Right lobe of liver (tissue), 6 donors: ENCODE data around the gene GBP2. TPM values are rescaled to one million over a fixed set of nuclear protein-coding genes. Genes with fewer than 3 reads are reported as not detected.
A peak's percentile ranks its signal among the peaks of the same experiment; 100 is the strongest.

Source experiments
- ATAC-seq, 4 donors: fragments of 200-7000 bp; cut with Tn5 transposase; one replicate each; pipeline ENCODE4 v1.9.1; 2020; ENCODE audit warnings: mild to moderate bottlenecking in 4 of 4, moderate library complexity in 4 of 4
- DNase-seq, 3 donors: peaks; one replicate each; pipeline ENCODE4 v3.0.0-alpha.2; 2020
- H3K27ac ChIP-seq, 3 donors: fragments of 200-600 bp; one replicate each; pipeline ENCODE4 v1.8.0; 2022
- H3K27me3 ChIP-seq, 2 donors: fragments of 200-600 bp; one replicate each; pipeline ENCODE4 v1.8.0; 2022
- H3K36me3 ChIP-seq, 4 donors: fragments of 200-600 bp; sonication (generic) in 1 of 4; one replicate each; pipeline versions ENCODE4 v1.5.1 to v1.8.0; 2017 to 2022; ENCODE audit warnings: control low read depth in 1 of 4
- H3K4me1 ChIP-seq, 4 donors: fragments of 200-600 bp; sonication (generic) in 1 of 4; one replicate each; pipeline versions ENCODE4 v1.5.1 to v1.8.0; 2017 to 2022; ENCODE audit warnings: control low read depth in 1 of 4
- H3K4me3 ChIP-seq, 3 donors: fragments of 200-600 bp; one replicate each; pipeline ENCODE4 v1.8.0; 2022
- H3K9me3 ChIP-seq, 4 donors: fragments of 200-600 bp; sonication (generic) in 1 of 4; one replicate each; pipeline versions ENCODE4 v1.5.1 to v1.8.0; 2017 to 2022; ENCODE audit warnings: control low read depth in 1 of 4
- POLR2A ChIP-seq: fragments of 450-650 bp; IDR thresholded peaks from one replicate; pipeline ENCODE4 v1.6.1; 2017; ENCODE audit warnings: antibody characterized with exemption, mild to moderate bottlenecking
- WGBS: methylation state at CpG from one replicate; pipeline ENCODE4 v1.1.6; 2018; ENCODE audit warnings: low coverage, low lambda C conversion rate; ENCODE audit not compliant: insufficient coverage; ENCODE audit errors: missing lambda C conversion rate; 5-methylcytosine and 5-hydroxymethylcytosine counted together
- intact Hi-C, 2 donors: fragments of 100-400 bp; cut with DNase I; formaldehyde crosslinking; loops; one replicate each; pipeline versions ENCODE4 v1.11.2 to v1.14.1; 2022
- total RNA-seq, 6 experiments: library from RNA; depleted of rRNA in 2 of 6; stranded (reverse); fragments of >200 nt in 2 of 6; fragmentation: NEBNext Ultra II Directional in 3 of 6; extraction: Animal tissue kit (Norgen Biotek cat#: 25700) in 3 of 6; gene quantifications; one replicate each; pipeline versions ENCODE4 v1.1.0 to v1.2.4, GENCODE V29; 2016 to 2023
- TF ChIP-seq, protein P1 (sequence below), 4 donors: fragments of 200-600 bp in 3 of 4; fragments of 450-650 bp in 1 of 4; IDR thresholded peaks; one replicate each; pipeline versions ENCODE4 v1.5.1 to v1.8.0; 2016 to 2022; ENCODE audit warnings: antibody characterized with exemption in 4 of 4, mild to moderate bottlenecking in 2 of 4
- donor health status: DM: no; HTN: yes; CAD: no.
- donor health status: DM: no; HTN: no; CAD: no.
- donor health status: DM: no; HTN: no; CAD: no.
- donor health status: DM: no; HTN: yes; CAD: no.
- donor health status: DM: no; HTN: yes; CAD: no.

The GBP2 gene
- total RNA-seq, 6 experiments from 2014 or later, result 7.8 to 64.5 (median 26.8) TPM

DNA sequence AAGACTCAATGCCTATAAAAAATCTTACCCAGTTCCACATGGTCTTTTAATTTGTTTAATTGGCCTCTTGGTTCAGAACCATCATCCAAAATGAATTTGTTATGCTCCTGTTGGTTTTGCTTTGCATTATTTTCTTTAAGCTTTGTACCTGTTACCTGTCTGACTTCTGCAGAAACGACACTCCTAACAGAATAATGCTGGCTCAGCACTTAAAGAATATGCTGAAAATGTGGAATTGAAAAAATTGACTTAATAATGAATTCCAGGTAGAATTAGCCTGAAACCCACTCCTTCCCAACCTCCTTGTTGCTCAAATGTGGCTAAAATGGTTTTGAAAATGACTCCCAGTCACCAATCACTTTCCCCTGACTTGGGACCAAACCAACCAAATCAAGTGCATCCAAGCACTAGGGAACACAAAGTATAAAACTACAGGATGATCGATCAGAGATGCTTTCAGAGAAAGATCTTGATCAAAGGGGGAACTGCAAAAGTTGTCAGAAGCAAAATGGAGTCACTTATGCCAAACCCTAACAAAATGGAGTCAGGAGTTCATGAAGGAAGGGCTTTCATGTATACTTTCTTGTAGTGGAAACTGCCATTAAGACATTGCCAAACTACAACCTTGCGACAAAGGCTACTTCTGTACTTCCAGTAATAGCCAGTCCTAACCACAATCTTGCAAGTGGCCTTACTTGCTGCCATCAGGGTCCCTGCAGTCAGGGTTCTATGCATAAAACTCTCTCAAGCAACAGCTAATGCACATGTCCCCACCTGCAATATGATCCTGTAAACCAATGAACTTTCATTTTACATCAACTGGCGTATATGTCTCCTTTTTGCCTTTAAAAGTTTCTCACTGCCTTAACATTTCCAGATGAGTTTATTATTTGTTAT, 44.5 kb upstream of the GBP2 start:
- Histone ChIP-seq H3K36me3 (peaks cover 0 to 10% (median 0%) of the 10 kb centered on the region in 4 donors), H3K4me1 (peaks cover 0 to 46% (median 11%) of the 10 kb centered on the region in 4 donors), H3K4me3 (no peak overlapping the region), H3K27me3 (no peaks in the 10 kb centered on the region), H3K9me3 (no peaks in the 10 kb centered on the region), H3K27ac (no peak overlapping the region)
- intact Hi-C loops, result no loop called here
- ATAC-seq, result no peak
- WGBS, result 68% methylated on average over 3 of the region's 4 CpGs
- no peak for DNase-seq
- TF ChIP-seq, protein P1, sequence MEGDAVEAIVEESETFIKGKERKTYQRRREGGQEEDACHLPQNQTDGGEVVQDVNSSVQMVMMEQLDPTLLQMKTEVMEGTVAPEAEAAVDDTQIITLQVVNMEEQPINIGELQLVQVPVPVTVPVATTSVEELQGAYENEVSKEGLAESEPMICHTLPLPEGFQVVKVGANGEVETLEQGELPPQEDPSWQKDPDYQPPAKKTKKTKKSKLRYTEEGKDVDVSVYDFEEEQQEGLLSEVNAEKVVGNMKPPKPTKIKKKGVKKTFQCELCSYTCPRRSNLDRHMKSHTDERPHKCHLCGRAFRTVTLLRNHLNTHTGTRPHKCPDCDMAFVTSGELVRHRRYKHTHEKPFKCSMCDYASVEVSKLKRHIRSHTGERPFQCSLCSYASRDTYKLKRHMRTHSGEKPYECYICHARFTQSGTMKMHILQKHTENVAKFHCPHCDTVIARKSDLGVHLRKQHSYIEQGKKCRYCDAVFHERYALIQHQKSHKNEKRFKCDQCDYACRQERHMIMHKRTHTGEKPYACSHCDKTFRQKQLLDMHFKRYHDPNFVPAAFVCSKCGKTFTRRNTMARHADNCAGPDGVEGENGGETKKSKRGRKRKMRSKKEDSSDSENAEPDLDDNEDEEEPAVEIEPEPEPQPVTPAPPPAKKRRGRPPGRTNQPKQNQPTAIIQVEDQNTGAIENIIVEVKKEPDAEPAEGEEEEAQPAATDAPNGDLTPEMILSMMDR (IDR thresholded peaks at IDR 0.05), result no peak
- no peak for TF ChIP-seq POLR2A

DNA sequence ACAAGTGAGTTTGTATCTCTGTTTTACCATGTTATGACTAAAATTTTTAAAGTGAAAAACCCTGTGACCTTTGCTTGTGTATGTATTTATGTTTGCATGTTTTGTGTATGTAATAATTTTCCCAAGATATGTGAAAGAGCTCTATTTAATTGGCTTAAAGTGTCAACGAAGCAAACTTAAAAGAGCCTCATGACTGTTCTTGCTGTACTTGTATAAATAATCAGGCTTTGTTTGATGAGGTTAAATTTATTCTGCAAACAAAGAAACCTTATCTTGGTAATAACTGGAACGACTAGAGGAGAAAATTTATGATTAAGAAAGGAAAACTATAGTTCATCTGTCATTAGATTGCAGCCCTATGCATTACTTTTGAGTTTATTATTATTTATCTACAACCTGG, 43.3 kb upstream of the GBP2 start:
- peaks cover 0 to 18% (median 3%) of the 10 kb centered on the region in 4 donors for H3K36me3 ChIP-seq
- no peak for TF ChIP-seq POLR2A
- TF ChIP-seq, protein P1 (IDR thresholded peaks at IDR 0.05), result no peak
- peak overlapping the region in 1 of 3 donors; percentile 19 for H3K27ac ChIP-seq
- no peaks in the 10 kb centered on the region for H3K27me3 ChIP-seq
- WGBS, result 8% methylated on average over 2 of the region's 2 CpGs
- DNase-seq, result no peak
- peaks cover 0 to 46% (median 11%) of the 10 kb centered on the region in 4 donors for H3K4me1 ChIP-seq
- intact Hi-C loops, result no loop called here
- no peak for ATAC-seq
- no peak overlapping the region for H3K4me3 ChIP-seq
- H3K9me3 ChIP-seq, result no peaks in the 10 kb centered on the region

DNA sequence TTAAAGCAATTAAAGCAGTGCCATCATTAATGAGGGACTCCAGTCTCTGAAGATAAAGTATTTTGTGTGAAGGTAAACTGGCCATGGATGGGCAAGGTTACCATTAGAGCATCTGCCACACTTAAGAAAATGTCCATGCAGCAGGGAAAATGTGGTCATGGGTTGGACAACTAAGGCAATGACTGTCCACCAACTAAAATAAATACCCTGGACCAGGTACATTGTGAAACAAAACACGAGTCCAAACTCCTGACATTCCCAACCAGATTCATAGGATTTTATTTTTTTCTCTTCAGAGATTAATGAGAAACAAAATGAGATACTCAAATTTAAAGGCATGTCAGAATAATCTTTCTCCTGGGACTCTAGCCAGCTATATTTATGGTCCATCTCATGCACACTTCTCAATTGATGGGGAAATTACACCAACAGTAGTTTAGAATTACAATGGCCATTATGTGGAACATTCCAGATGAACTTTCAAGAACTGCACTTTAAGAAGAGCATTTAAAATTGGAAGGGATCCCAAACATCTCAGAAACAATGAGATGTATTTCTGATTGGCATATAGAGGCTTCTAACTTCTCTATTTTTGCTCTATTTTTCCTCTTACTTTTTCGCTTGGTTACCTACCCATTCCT, 41.8 kb upstream of the GBP2 start:
- Histone ChIP-seq H3K9me3 (no peaks in the 10 kb centered on the region), H3K36me3 (peaks cover 0 to 31% (median 8%) of the 10 kb centered on the region in 4 donors), H3K27me3 (no peaks in the 10 kb centered on the region), H3K27ac (peak overlapping the region in 1 of 3 donors; percentile 19), H3K4me3 (no peak overlapping the region), H3K4me1 (peaks cover 0 to 46% (median 11%) of the 10 kb centered on the region in 4 donors)
- 68% methylated on average over 2 of the region's 2 CpGs for WGBS
- TF ChIP-seq, protein P1 (IDR thresholded peaks at IDR 0.05), result no peak
- TF ChIP-seq POLR2A, result no peak
- ATAC-seq, result peak; percentile 37 to 68 (median 48)
- intact Hi-C loops, result no loop called here
- DNase-seq, result no peak

DNA sequence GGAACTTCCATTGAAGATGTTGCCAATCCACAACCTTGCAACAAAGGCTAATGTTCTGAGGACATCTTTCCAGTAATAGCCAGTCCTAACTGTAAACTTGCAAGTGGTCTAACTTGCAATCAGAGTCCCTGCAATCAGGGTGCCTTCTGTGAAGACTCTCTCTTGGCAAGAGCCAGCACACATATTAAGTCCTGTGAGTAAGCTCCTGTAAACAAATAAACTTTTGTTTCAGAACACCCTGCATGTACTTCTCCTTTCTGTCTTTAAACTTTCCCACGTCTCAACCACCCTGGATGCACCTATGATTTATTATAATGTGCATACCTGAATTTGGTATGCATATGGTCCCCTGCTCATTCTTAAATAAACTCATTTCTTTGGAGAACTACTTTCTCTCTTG, 40.8 kb upstream of the GBP2 start:
- peak in 2 of 4 donors; percentile 12 to 37 for ATAC-seq
- TF ChIP-seq, protein P1 (IDR thresholded peaks at IDR 0.05), result no peak
- TF ChIP-seq POLR2A, result no peak
- Histone ChIP-seq H3K4me1 (peaks cover 0 to 40% (median 8%) of the 10 kb centered on the region in 4 donors), H3K9me3 (no peaks in the 10 kb centered on the region), H3K27me3 (no peaks in the 10 kb centered on the region), H3K4me3 (no peak overlapping the region), H3K36me3 (peaks cover 0 to 36% (median 8%) of the 10 kb centered on the region in 4 donors), H3K27ac (no peak overlapping the region)
- intact Hi-C loops, result no loop called here
- WGBS, result 77% methylated on average over 1 of the region's 1 CpG
- DNase-seq, result no peak
